ENCODE data around the gene ZNF469.
"Not testable (repeated sequence)": the region's sequence is repeated elsewhere in the genome, so short reads cannot be mapped to it uniquely, and the experiment has no call there.

Gene ZNF469

DNA sequence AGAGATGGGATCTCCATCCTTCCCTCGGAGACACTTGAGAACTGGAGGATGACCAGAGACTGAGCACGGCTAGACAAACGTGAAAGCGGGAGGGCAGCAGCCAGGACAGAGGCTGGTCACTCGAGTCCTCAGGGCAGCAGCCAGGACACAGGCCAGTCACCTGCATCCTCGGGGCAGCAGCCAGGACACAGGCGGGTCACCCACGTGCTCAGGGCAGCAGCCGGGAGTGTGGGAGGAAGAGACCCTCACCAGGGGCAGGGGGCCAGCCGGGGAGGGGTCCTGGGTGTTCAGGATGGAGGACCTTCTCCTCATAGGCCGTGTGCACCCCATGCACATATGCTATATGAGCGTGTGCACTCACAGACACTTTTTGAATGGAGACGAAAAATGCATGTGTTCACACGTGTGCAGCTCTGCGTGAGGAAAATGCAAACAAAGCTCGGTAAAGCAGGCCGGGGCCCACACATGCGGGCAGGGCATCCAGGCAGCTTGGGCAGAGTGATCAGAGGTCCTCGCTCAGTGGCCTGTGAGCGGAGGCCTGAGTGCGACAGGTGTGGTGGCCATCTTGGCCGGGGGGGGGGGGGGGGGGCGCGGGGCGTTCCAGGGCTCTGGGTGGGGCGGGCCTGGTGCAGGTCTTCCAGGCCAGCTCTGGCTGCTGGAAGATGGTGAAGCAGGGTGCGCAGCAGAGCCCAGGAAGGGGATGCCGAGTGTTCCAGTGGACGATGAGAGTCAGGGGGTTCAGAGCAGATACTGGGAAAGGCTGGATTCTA, 26.7 kb downstream of the ZNF469 start:
- DNase-seq (ENCODE audit: low read depth): no peak

GRCh38 chr16:88410297-88410968, 27.7 kb downstream of the ZNF469 start:
- DNase-seq (ENCODE audit: low read depth): not testable (repeated sequence)

GRCh38 chr16:88411951-88412576, 29.3 kb downstream of the ZNF469 start:
- DNase-seq (ENCODE audit: low read depth): no peak

DNA sequence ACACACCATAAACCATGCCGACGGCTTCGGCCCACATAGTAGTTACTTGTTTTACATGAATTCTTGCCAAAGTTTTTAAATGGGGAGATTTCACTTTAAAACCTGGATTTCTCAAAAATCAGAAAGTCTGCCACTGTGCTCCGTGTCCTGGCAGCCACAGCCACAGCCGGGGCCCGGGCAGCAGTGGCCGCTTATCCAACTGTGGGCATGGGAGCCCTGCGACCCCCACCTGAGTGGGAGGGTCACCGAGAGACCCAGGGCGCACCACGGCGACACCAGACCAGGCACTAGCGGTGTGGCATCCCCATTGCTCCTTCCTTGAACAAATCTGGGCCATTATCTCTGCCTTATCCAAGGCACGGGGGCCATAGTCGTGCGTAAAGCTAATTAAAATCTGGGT, 30.0 kb downstream of the ZNF469 start:
- no peak for DNase-seq (ENCODE audit: low read depth)

GRCh38 chr16:88413231-88413630, 30.5 kb downstream of the ZNF469 start:
- no peak for DNase-seq (ENCODE audit: low read depth)

DNA sequence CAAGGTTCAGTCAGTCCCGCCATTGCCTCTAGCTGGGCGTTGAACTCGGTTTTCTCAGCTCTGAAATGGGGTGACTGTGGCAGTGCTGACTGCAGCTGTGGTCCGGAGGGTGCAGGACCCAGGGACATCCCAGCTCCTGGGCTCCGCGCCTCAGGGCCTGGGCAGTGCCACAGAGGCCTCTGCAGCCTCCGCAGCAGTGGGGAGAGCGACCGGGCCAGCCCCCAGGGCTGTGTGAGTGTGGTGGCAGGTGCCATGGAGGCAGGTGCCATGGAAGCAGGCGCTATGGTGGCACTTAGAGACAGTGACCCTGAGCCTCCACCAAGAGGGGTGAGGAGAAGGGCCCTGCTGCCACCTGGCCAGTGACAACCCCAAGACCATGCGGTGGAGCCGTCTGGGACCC, 30.9 kb downstream of the ZNF469 start:
- DNase-seq (ENCODE audit: low read depth): no peak

DNA sequence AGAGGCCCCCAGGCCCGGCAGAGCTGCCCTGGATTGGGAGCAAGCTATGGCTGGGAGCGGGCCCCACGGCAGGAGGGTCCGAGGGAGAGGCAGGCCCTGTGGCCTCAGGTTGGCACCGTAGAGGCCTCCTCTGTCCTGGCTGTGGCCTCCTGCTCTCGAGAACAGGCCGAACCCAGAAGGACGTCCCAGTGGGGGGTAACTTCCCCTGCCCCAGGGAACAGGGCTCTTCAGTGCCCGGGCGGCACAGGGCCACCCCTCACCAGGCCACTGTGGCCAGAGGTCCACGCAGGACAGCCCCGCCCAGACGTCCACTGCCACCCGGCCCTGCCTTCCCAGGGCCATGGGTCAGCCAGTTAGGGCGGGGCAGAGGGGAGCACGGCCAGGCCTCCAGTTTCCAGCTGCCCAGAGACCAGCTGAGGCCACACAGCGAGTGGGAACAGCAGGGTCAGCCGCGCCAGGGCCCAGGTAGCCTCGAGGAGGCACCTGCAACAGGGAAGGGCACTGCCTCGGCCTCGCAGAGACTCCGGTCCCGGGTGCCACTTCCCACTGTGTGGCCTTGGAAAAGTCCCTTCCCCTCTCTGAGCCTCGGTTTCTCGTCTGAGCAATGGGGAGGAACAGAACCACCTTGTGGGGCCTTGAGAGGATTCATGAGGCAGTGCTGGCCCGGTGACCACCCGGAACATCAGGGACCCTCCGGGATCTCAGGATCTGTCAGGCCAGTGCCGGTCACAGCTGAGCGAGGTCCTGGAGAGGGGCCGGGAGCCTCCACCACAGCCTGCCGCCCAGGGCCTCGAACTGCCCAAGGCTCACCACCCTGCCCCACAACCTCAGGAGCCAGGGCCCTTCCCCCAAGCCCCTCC, 32.0 kb downstream of the ZNF469 start:
- DNase-seq (ENCODE audit: low read depth): no peak

- DNase-seq (ENCODE audit: low read depth): no peak
Measured at GRCh38 chr16:88415381-88415705, 32.6 kb downstream of the ZNF469 start.

DNA sequence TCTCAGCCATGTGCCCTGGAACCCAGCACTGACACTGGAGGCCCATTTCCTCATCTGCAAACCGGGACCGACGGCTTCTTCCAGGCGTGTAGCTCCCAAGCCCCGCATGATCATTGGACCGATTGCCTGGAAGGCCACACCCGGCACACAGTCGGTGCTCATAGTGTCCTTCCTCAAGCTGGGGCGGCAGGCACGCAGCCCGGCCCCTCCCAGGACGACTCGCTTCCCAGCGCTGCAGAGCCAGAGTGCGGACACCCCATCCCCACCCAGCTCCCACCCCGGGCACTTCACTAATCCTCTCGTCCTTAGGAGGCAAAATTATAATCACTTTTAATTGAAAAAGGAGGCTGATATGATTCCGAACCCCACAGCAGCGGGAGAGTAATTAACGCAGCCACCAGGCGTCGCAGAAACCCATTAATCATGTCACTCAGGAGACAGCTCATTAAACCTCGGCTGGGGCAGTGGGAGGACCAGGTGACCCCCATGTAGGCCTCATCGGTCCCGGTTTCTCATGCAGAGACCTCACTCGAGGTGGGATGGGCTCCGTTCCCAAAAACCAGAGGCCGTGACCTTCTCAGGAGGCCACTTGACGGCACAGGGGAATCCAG, 33.1 kb downstream of the ZNF469 start:
- DNase-seq (ENCODE audit: low read depth): no peak

DNA sequence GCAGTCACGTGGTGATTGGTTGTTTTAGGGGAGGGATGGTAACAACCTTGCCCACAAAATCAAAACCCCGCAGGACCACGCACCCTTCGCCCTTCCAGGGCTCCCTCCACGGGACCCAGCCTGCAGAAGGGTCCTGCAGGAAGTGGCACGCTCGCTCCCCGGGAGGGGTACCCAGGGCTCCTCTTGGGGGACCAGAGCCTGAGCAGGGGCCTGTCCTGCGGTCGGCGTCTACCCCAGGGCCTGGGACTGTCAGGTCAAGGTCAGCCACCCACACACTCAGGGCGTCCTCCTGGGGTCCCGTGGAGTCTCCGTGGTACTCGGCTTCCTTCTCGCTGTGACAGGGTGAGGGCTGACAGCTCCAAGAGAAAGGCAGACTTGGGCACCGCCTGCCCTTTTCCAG, 33.9 kb downstream of the ZNF469 start:
- DNase-seq (ENCODE audit: low read depth): no peak

DNA sequence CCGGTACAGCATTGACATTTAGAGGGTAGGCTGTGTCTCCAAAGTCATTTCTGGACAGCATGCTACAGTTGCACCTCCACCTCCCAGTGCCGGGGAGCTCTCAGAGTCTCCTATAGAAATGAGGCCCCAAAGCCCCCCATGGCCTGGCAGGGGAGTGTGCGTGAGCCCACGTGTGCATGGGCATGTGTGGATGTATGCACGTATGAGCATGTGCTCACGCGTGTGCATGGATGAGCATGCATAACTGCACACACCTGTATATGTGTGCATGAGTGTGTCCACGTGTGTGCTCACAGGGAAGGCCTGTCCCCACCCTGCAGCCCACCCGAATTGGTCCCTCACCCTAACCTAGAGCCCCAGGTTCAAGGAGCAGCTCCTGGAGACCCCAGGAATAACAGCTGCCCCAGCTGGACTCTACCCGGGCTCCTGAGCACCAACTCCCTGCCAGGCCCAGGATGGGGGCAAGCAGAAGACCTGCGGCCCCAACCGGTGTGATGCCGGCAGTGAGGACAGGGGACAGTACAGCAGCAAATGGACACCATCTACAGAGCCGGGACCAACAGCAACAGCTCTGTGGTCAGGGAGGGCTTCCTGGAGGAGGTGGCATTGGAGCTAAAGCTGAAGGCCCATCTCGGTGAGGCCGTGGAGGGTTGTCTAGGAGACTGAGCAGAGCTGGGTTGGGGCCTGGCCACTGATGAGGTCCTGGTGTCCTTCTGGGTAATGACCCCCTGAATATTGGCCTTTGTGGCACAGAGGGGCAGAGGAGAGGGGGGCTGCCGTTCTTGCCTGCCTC, 35.1 kb downstream of the ZNF469 start:
- DNase-seq (ENCODE audit: low read depth): no peak

GRCh38 chr16:88418869-88419268, 36.1 kb downstream of the ZNF469 start:
- DNase-seq (ENCODE audit: low read depth): no peak

GRCh38 chr16:88419790-88420189, 37.0 kb downstream of the ZNF469 start:
- DNase-seq (ENCODE audit: low read depth): no peak

DNA sequence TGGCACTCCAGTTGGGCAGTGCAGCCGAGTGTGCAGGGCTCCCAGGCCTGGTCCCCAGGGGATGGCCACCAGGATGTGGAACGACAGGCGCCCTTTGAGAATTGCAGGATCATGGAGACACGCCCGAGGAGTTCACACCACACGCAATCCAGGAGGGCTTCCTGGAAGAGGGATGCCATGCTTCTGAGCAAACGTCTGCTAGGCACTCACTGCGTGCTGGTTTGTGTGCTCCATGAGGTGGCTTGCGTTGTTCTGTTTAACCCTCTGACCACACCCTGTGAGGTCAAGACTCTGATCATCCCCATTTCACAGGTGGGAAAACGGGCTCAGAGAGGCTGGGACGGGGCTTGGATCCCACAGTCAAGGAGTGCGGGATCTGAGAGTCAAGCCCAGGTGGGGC, 37.7 kb downstream of the ZNF469 start:
- DNase-seq (ENCODE audit: low read depth): no peak

DNA sequence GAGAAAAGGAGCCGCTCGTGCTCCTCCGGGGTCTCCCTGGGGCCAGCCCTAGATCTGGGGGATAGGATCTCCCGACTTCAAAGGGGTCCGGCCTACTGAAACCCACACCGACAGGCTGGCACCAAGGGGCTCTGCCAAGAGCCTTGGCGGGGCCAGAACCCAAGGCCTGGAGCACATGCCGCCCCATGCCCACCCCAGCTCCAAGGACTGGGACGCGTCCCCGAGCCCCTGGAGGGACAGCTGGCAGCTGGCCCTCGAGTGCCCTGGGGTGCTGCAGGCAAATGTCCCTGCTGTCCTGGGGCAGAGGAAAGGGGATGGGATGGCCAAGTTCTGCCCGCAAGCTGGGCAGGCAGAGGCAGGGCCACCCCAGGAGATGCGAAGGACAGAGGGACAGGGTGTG, 38.5 kb downstream of the ZNF469 start:
- DNase-seq (ENCODE audit: low read depth): no peak

DNA sequence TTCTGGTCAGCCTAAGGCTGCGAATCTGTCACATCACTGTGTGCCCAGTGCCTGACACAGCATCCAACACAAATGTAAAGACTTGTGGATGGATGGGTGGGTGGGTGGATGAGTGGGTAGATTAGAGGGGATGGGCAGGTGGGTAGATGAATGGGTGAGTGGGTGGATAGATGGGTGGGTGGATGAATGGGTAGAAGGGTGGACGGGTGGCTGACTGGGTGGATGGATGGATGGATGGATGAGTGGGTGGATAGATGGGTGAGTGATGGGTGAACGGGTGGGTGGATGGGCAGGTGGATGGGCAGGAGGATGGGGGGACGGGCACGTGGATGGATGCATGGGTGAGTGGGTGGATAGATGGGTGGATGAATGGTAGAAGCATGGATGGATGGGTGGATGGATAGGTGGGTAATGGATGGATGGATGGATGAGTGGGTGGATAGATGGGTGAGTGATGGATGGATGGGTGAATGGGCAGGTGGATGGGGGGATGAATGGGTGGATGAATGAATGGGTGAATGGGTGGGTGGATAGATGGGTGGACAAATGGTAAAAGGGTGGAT, 39.2 kb downstream of the ZNF469 start:
- no peak for DNase-seq (ENCODE audit: low read depth)

GRCh38 chr16:88422733-88423447, 40.1 kb downstream of the ZNF469 start:
- no peak for DNase-seq (ENCODE audit: low read depth)

- DNase-seq (ENCODE audit: low read depth): no peak
Measured at GRCh38 chr16:88423448-88423850, 40.7 kb downstream of the ZNF469 start.

GRCh38 chr16:88424587-88425235, 42.0 kb downstream of the ZNF469 start:
- no peak for DNase-seq (ENCODE audit: low read depth)

GRCh38 chr16:88426018-88426417, 43.3 kb downstream of the ZNF469 start:
- DNase-seq (ENCODE audit: low read depth): no peak
